Aortic smooth muscle cell (primary cell): ENCODE data around the gene SLC41A1. TPM values are rescaled to one million over a fixed set of nuclear protein-coding genes. Genes with fewer than 3 reads are reported as not detected.

Experiments
- total RNA-seq: library from RNA; depleted of rRNA; stranded (reverse); fragments of >200 nt; gene quantifications from 2 replicates; pipeline ENCODE4 v1.2.3, GENCODE V29; 2014

Gene SLC41A1
- 14.9 and 17.8 TPM in 2 replicates for total RNA-seq

GRCh38 chr1:205812878-205813754, at the start of gene SLC41A1:
Gene SLC41A1, minus strand, starts transcription at chr1:205813198. Its CDS starts 2,757 bp downstream, at chr1:205810441.

GRCh38 chr1:205849619-205850355, 36.8 kb upstream of the SLC41A1 start, which contains the start of gene PM20D1:
Gene PM20D1, minus strand, starts transcription at chr1:205850132. Its CDS starts 60 bp downstream, at chr1:205850072.

GRCh38 chr1:205775015-205775716, 37.8 kb downstream of the SLC41A1 start, which contains the start of gene RAB29:
Gene RAB29, minus strand, starts transcription at chr1:205775482. Its CDS starts 526 bp downstream, at chr1:205774956.

DNA sequence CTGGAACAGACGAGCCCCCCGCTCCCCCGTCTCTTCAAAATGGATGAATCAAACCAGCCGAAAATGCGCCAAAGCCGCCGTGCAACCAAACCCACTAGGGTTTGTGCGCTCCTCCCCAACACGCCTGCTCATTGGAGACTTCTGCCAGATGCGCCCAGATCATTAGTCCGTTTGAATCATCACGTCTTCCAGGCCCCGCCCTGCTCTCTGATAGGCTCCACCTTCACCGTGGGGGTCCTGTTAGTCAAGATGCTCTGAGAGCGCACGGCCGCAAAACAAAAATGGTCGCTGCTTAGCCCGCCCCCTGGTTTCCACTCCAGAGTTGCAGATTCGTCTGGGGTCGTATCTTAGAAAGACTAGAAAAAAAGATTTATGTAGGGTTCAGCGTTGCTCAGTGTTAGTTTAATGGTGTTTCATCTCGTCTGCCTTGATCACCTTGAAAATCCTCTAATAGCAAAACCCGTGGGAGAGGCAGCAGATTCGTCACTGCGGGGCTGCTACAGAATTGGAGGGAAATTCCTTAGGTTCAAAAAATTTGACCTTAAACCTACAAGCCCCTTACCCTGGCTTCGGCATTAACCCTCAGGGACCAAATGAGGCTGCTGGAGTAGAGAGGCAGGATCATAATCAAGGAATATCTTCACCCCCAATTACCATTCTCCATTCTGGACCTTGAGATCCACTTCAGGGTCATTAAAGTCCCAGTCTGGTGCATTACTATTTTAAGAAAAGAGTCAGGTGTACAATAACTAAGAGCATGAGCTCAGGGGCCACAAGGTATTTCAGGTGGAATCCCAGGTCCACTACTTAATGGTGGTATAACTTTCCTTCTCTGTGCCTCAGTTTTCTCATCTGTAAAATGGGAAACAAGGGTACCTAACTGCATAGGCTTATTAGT, 62.6 kb downstream of the SLC41A1 start, which contains the start of gene NUCKS1:
NUCKS1 (minus strand) TSS at position 45 of the 898 bp plus-strand sequence. CDS start 209 bp downstream, outside the sequence.

Other genes with a start within 250 kb of the SLC41A1 start
- 8.2 and 13.2 TPM in 2 replicates for gene ELK4, start 181.2 kb downstream of the SLC41A1 start, total RNA-seq
- gene SLC45A3, start 132.7 kb downstream of the SLC41A1 start, total RNA-seq: 2.0 and 2.6 TPM in 2 replicates
- 133 and 136 TPM in 2 replicates for gene NUCKS1, start 63.0 kb downstream of the SLC41A1 start, total RNA-seq
- gene RAB29, start 37.7 kb downstream of the SLC41A1 start, total RNA-seq: 33.3 and 41.9 TPM in 2 replicates
- gene PM20D1, start 36.9 kb upstream of the SLC41A1 start, total RNA-seq: not detected in 2 replicates
- gene SLC26A9, start 130.3 kb upstream of the SLC41A1 start, total RNA-seq: not detected in 2 replicates
- gene RAB7B, start 190.2 kb upstream of the SLC41A1 start, total RNA-seq: 7.5 and 8.6 TPM in 2 replicates
- not detected in 2 replicates for gene CTSE, start 210.7 kb upstream of the SLC41A1 start, total RNA-seq
- gene RHEX, start 240.0 kb upstream of the SLC41A1 start, total RNA-seq: not detected in 2 replicates